ENCODE results near the gene SCAMP5.

DNA sequence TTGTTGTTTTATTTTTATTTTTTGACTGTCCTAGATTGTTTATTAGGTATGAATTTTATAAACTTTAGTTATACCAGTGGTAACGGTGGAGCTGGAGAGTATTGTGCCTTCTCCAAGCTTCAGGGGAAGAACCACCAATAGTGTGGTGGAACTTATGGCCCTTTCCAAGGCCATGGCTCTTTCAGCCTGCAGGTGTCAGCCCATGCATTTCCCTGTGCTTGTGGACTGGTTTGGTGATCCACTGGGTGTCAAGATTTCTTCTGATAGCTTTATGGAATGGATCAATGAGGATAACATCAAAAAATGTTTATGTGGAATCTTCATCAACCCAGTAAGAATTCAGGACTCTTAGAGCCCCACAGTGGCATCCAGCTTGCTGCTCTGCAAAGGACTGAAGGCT lies 19.2 kb upstream of the SCAMP5 start:
- TF ChIP-seq, protein P1, sequence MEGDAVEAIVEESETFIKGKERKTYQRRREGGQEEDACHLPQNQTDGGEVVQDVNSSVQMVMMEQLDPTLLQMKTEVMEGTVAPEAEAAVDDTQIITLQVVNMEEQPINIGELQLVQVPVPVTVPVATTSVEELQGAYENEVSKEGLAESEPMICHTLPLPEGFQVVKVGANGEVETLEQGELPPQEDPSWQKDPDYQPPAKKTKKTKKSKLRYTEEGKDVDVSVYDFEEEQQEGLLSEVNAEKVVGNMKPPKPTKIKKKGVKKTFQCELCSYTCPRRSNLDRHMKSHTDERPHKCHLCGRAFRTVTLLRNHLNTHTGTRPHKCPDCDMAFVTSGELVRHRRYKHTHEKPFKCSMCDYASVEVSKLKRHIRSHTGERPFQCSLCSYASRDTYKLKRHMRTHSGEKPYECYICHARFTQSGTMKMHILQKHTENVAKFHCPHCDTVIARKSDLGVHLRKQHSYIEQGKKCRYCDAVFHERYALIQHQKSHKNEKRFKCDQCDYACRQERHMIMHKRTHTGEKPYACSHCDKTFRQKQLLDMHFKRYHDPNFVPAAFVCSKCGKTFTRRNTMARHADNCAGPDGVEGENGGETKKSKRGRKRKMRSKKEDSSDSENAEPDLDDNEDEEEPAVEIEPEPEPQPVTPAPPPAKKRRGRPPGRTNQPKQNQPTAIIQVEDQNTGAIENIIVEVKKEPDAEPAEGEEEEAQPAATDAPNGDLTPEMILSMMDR (IDR thresholded peaks at IDR 0.05 in 2 of 3, conservative IDR thresholded peaks at IDR 0.05 in 1 of 3; ENCODE audit: borderline replicate concordance in 1 of 3, insufficient read depth in 1 of 3, low read depth in 2 of 3, low read length in 2 of 3), result peak; percentile 19 to 45 (median 30); a peak in 4 of 6 replicates
- TF ChIP-seq RAD21 (IDR thresholded peaks at IDR 0.05; ENCODE audit: low read depth) (peak; percentile 41; the same call in 1 of the 2 replicates), EZH2 (IDR thresholded peaks at IDR 0.05) (no peak), POLR2AphosphoS5 (IDR thresholded peaks at IDR 0.05; ENCODE audit: low read depth, low read length) (no peak), SP1 (IDR thresholded peaks at IDR 0.05; ENCODE audit: low read depth) (no peak), SRF (IDR thresholded peaks at IDR 0.05; ENCODE audit: low read depth) (no peak), POLR2A (IDR thresholded peaks at IDR 0.05; ENCODE audit: borderline replicate concordance, extremely low read depth, insufficient read depth, insufficient read length) (no peak), EZH2phosphoT487 (IDR thresholded peaks at IDR 0.05; ENCODE audit: borderline replicate concordance) (no peak)
- TF ChIP-seq, protein P2, sequence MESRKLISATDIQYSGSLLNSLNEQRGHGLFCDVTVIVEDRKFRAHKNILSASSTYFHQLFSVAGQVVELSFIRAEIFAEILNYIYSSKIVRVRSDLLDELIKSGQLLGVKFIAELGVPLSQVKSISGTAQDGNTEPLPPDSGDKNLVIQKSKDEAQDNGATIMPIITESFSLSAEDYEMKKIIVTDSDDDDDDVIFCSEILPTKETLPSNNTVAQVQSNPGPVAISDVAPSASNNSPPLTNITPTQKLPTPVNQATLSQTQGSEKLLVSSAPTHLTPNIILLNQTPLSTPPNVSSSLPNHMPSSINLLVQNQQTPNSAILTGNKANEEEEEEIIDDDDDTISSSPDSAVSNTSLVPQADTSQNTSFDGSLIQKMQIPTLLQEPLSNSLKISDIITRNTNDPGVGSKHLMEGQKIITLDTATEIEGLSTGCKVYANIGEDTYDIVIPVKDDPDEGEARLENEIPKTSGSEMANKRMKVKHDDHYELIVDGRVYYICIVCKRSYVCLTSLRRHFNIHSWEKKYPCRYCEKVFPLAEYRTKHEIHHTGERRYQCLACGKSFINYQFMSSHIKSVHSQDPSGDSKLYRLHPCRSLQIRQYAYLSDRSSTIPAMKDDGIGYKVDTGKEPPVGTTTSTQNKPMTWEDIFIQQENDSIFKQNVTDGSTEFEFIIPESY (IDR thresholded peaks at IDR 0.05; ENCODE audit: extremely low read depth, insufficient replicate concordance, low read length), result no peak
- TF ChIP-seq, protein P3, sequence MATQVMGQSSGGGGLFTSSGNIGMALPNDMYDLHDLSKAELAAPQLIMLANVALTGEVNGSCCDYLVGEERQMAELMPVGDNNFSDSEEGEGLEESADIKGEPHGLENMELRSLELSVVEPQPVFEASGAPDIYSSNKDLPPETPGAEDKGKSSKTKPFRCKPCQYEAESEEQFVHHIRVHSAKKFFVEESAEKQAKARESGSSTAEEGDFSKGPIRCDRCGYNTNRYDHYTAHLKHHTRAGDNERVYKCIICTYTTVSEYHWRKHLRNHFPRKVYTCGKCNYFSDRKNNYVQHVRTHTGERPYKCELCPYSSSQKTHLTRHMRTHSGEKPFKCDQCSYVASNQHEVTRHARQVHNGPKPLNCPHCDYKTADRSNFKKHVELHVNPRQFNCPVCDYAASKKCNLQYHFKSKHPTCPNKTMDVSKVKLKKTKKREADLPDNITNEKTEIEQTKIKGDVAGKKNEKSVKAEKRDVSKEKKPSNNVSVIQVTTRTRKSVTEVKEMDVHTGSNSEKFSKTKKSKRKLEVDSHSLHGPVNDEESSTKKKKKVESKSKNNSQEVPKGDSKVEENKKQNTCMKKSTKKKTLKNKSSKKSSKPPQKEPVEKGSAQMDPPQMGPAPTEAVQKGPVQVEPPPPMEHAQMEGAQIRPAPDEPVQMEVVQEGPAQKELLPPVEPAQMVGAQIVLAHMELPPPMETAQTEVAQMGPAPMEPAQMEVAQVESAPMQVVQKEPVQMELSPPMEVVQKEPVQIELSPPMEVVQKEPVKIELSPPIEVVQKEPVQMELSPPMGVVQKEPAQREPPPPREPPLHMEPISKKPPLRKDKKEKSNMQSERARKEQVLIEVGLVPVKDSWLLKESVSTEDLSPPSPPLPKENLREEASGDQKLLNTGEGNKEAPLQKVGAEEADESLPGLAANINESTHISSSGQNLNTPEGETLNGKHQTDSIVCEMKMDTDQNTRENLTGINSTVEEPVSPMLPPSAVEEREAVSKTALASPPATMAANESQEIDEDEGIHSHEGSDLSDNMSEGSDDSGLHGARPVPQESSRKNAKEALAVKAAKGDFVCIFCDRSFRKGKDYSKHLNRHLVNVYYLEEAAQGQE (IDR thresholded peaks at IDR 0.05; ENCODE audit: low read depth), result no peak
